GM12878 (cell line): ENCODE data around the gene KRTAP10-11. TPM values are rescaled to one million over a fixed set of nuclear protein-coding genes. Genes with fewer than 3 reads are reported as not detected.

Experiments
- ATAC-seq: fragments of 200-7000 bp; cut with Tn5 transposase; 3 replicates; pipeline ENCODE4 v1.9.1; 2020; ENCODE audit warnings: mild to moderate bottlenecking, moderate library complexity
- BruUV-seq: library from RNA; stranded (reverse); fragments of 400-500 nt; replicated peaks from 2 replicates; lab custom pipeline; 2021; lab: Mats Ljungman, UMichigan
- CTCF ChIA-PET: fragments of 300-600 bp; sonication (Branson Sonifier 250); formaldehyde crosslinking; extraction: SDS; loops from one replicate; lab custom pipeline; 2021; ENCODE audit warnings: inconsistent platforms; lab: Yijun Ruan, JAX
- POLR2A ChIA-PET: fragments of 350-600 bp; formaldehyde crosslinking; extraction: SDS; loops from one replicate; lab custom pipeline; 2021; ENCODE audit warnings: inconsistent platforms; lab: Charles Lee
- RAD21 ChIA-PET: fragments of 300-600 bp; sonication (Branson Sonifier 250); formaldehyde crosslinking; loops from one replicate; lab custom pipeline; 2023; ENCODE audit warnings: antibody characterized with exemption; ENCODE audit not compliant: unreplicated experiment; lab: Charles Lee
- SMC1A ChIA-PET: fragments of 300-600 bp; sonication (Branson Sonifier 250); formaldehyde crosslinking; loops from one replicate; lab custom pipeline; 2023; ENCODE audit not compliant: unreplicated experiment, uncharacterized antibody; lab: Charles Lee
- DNase-seq: peaks from one replicate; pipeline ENCODE4 v3.0.0-alpha.2; 2011; ENCODE audit warnings: low read depth, low spot score
- FAIRE-seq: peaks from 3 replicates; lab custom pipeline; 2011; peaks lifted over from hg19 to GRCh38; lab: Jason Lieb, UNC
- H2AFZ ChIP-seq: 2 replicates; pipeline ENCODE4 v1.6.0; 2011; ENCODE audit warnings: low read depth, low read length, control low read depth; ENCODE audit not compliant: control insufficient read depth
- H3K27ac ChIP-seq: 2 replicates; pipeline ENCODE4 v1.5.1; 2011; ENCODE audit warnings: control low read depth; ENCODE audit not compliant: control insufficient read depth, insufficient read depth
- H3K27me3 ChIP-seq, 2 experiments: replicated peaks in 1 of 2; 2 replicates each; pipeline versions ENCODE4 v1.6.0 to v1.6.1; 2011; ENCODE audit warnings: low read length in 1 of 2; ENCODE audit not compliant: control insufficient read depth in 2 of 2, insufficient read depth in 2 of 2
- H3K36me3 ChIP-seq, 2 experiments: 2 replicates each; pipeline ENCODE4 v1.5.1; 2011; ENCODE audit warnings: low read length in 1 of 2; ENCODE audit not compliant: control insufficient read depth in 2 of 2, insufficient read depth in 2 of 2
- H3K4me1 ChIP-seq: 2 replicates; pipeline ENCODE4 v1.6.1; 2011; ENCODE audit warnings: mild to moderate bottlenecking, low read length, moderate library complexity, mixed read lengths; ENCODE audit not compliant: control insufficient read depth, insufficient read depth
- H3K4me2 ChIP-seq: 2 replicates; pipeline ENCODE4 v1.6.0; 2011; ENCODE audit warnings: control low read depth; ENCODE audit not compliant: control insufficient read depth, insufficient read depth
- H3K4me3 ChIP-seq: fragments of 200-600 bp; sonication (generic); 2 replicates; pipeline ENCODE4 v1.5.1; 2016
- H3K79me2 ChIP-seq: 2 replicates; pipeline ENCODE4 v1.6.0; 2011; ENCODE audit warnings: low read length; ENCODE audit not compliant: control insufficient read depth, insufficient read depth
- H3K9ac ChIP-seq: 2 replicates; pipeline ENCODE4 v1.8.0; 2011; ENCODE audit warnings: low read length, control low read depth, mixed read lengths; ENCODE audit not compliant: control insufficient read depth, insufficient read depth
- H3K9me3 ChIP-seq: replicated peaks from 3 replicates; pipeline ENCODE4 v1.5.1; 2011; ENCODE audit warnings: mild to moderate bottlenecking, low read length; ENCODE audit not compliant: control insufficient read depth, insufficient read depth
- H4K20me1 ChIP-seq: 2 replicates; pipeline ENCODE4 v1.6.0; 2011; ENCODE audit not compliant: control insufficient read depth, insufficient read depth
- BACH1 ChIP-seq: fragments of 450-650 bp; IDR thresholded peaks from 2 replicates; pipeline ENCODE4 v1.6.1; 2017; ENCODE audit warnings: mild to moderate bottlenecking, borderline replicate concordance
- BMI1 ChIP-seq: fragments of 450-650 bp; IDR thresholded peaks from 2 replicates; pipeline ENCODE4 v1.6.1; 2016; ENCODE audit warnings: mild to moderate bottlenecking, moderate library complexity, borderline replicate concordance
- EZH2 ChIP-seq: IDR thresholded peaks from 2 replicates; pipeline ENCODE4 v1.6.1; 2012; ENCODE audit warnings: low read depth, mild to moderate bottlenecking, control low read depth, inconsistent platforms, low read length, borderline replicate concordance; ENCODE audit not compliant: control insufficient read depth
- IKZF1 ChIP-seq: fragments of 450-650 bp; conservative IDR thresholded peaks from 2 replicates; pipeline ENCODE4 v1.6.1; 2017; ENCODE audit warnings: antibody characterized with exemption, mild to moderate bottlenecking
- IRF3 ChIP-seq: fragments of 450-650 bp; IDR thresholded peaks from 2 replicates; pipeline ENCODE4 v1.6.1; 2014; ENCODE audit warnings: mild to moderate bottlenecking
- MTA2 ChIP-seq: fragments of 450-650 bp; IDR thresholded peaks from 2 replicates; pipeline ENCODE4 v1.6.1; 2016; ENCODE audit warnings: low read depth, mild to moderate bottlenecking, moderate library complexity
- RAD21 ChIP-seq: IDR thresholded peaks from 2 replicates; pipeline ENCODE4 v1.6.1; 2011; ENCODE audit warnings: mild to moderate bottlenecking, low read depth, low read length, moderate library complexity; ENCODE audit not compliant: insufficient read depth
- RUNX3 ChIP-seq: IDR thresholded peaks from 2 replicates; pipeline ENCODE4 v1.6.1; 2012; ENCODE audit warnings: low read length, inconsistent platforms
- STAT1 ChIP-seq: fragments of 450-650 bp; conservative IDR thresholded peaks from 2 replicates; pipeline ENCODE4 v1.6.1; 2014; ENCODE audit warnings: antibody characterized with exemption, mild to moderate bottlenecking
- WRNIP1 ChIP-seq: IDR thresholded peaks from 2 replicates; pipeline ENCODE4 v1.6.1; 2011; ENCODE audit warnings: low read depth, low read length, improper control_type of control experiment, borderline replicate concordance
- WGBS: methylation state at CpG from one replicate; pipeline ENCODE4 v1.1.6; 2016; ENCODE audit warnings: low lambda C conversion rate; ENCODE audit not compliant: insufficient replicate concordance, insufficient coverage; ENCODE audit errors: missing lambda C conversion rate; 5-methylcytosine and 5-hydroxymethylcytosine counted together
- in situ Hi-C: fragments of 300-500 bp; cut with MboI; formaldehyde crosslinking; loops from 9 replicates; pipeline ENCODE4 v1.14.3; 2018; ENCODE audit warnings: mixed read lengths
- intact Hi-C: fragments of 100-400 bp; cut with micrococcal nuclease; formaldehyde crosslinking; loops from one replicate; pipeline ENCODE4 v1.14.2; 2022; ENCODE audit not compliant: unreplicated experiment
- polyA plus RNA-seq, 11 experiments: library from polyadenylated mRNA; depleted of rRNA in 4 of 11; unstranded in 6 of 11; stranded (reverse) in 5 of 11; fragments of >200 nt; fragmentation: Nextera tagmentation in 4 of 11; fragmentation: Illumina TruSeq in 1 of 11; extraction: Ambion mirVana in 4 of 11; extraction: Trizol in 1 of 11; gene quantifications; 1 replicate in 1 of 11; 2 replicates in 10 of 11; pipeline versions ENCODE4 v1.2.1 to v1.2.3, GENCODE V29; 2011 to 2016; ENCODE audit warnings: inconsistent platforms in 2 of 11, missing spikeins in 2 of 11, low read depth in 1 of 11
- total RNA-seq, 4 experiments: library from RNA; depleted of rRNA in 3 of 4; stranded (reverse); fragments of >200 nt in 3 of 4; fragmentation: Illumina TruSeq in 1 of 4; extraction: Trizol in 1 of 4; gene quantifications; 2 replicates each; pipeline versions ENCODE4 v1.2.1 to v1.2.3, GENCODE V29; 2013 to 2021
- TF ChIP-seq, protein P1 (sequence below): IDR thresholded peaks from 2 replicates; pipeline ENCODE4 v1.6.1; 2011; ENCODE audit warnings: mild to moderate bottlenecking, low read depth, low read length, moderate library complexity; ENCODE audit not compliant: insufficient replicate concordance

KRTAP10-11 gene
- total and polyA plus RNA-seq, 10 of the 15 experiments (the other 5 are each of a cell fraction or from before 2014, with no cell fraction given), result not detected

DNA sequence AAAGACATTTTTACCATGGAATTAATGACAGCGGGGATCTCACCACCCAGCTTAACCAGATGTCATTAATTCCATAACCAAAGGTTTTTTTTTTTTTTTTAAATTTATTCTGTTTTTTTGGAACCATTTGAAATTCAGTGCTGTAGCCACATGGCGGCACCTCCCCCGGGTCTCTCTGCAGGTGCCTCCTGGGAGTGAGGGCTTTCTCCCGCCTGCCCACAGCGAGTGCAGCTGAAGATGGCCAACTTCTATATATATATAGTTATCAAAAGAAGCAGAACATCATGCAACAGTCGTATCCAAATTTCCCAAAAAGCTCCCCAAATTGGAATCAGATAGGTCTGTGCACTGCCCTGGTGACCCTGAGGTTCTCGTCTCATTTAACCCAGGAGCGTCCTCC, 30.7 kb upstream of the KRTAP10-11 start:
- Histone ChIP-seq H3K79me2 (no peaks in the 10 kb centered on the region), H3K27me3 (no peaks in the 10 kb centered on the region), H3K4me1 (no peaks in the 10 kb centered on the region), H3K4me3 (no peak overlapping the region), H2AFZ (no peak overlapping the region), H3K36me3 (no peaks in the 10 kb centered on the region), H4K20me1 (no peaks in the 10 kb centered on the region), H3K27ac (no peak overlapping the region), H3K9ac (no peak overlapping the region), H3K9me3 (peaks cover 2% of the 10 kb centered on the region; the same call in 1 of the 3 replicates), H3K4me2 (no peak overlapping the region)
- in situ Hi-C loops (no loop called here), intact Hi-C loops (no loop called here)
- CTCF ChIA-PET, result interaction anchor here (0.6 kb wide), 1 partner anchor 215 kb away, joined by 4 read pairs; no protein-coding TSS in a partner anchor
- POLR2A ChIA-PET, result no interaction called here
- ATAC-seq, result no peak
- no peak for DNase-seq
- WGBS, result 13% methylated on average over 8 of the region's 8 CpGs
- RAD21 ChIA-PET, result no interaction called here
- no TSS peak for BruUV-seq
- no peak for TF ChIP-seq RUNX3
- FAIRE-seq, result no peak
- SMC1A ChIA-PET, result interaction anchor here (0.8 kb wide), 1 partner anchor 8 kb away, joined by 3 read pairs; no protein-coding TSS in a partner anchor

GRCh38 chr21:44615911-44616590, 30.2 kb upstream of the KRTAP10-11 start:
- 38% methylated on average over 17 of the region's 17 CpGs for WGBS
- TF ChIP-seq, protein P1, sequence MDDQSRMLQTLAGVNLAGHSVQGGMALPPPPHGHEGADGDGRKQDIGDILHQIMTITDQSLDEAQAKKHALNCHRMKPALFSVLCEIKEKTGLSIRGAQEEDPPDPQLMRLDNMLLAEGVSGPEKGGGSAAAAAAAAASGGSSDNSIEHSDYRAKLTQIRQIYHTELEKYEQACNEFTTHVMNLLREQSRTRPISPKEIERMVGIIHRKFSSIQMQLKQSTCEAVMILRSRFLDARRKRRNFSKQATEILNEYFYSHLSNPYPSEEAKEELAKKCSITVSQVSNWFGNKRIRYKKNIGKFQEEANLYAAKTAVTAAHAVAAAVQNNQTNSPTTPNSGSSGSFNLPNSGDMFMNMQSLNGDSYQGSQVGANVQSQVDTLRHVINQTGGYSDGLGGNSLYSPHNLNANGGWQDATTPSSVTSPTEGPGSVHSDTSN, result no peak
- TF ChIP-seq BMI1 (no peak), WRNIP1 (no peak), IRF3 (no peak), EZH2 (no peak), STAT1 (no peak), RAD21 (no peak), MTA2 (no peak), IKZF1 (no peak), BACH1 (no peak)

More at GRCh38 chr21:44615911-44616590, 30.2 kb upstream of the KRTAP10-11 start:
- intact Hi-C loops (no loop called here), in situ Hi-C loops (no loop called here)
- POLR2A ChIA-PET, result no interaction called here
- no peak overlapping the region for H2AFZ ChIP-seq
- no peak overlapping the region for H3K4me3 ChIP-seq
- CTCF ChIA-PET, result no interaction called here
- H3K4me2 ChIP-seq, result no peak overlapping the region
- no peak overlapping the region for H3K9ac ChIP-seq
- SMC1A ChIA-PET, result interaction anchor here (0.8 kb wide), 1 partner anchor 8 kb away, joined by 3 read pairs; no protein-coding TSS in a partner anchor
- peaks cover 2% of the 10 kb centered on the region; the same call in 1 of the 3 replicates for H3K9me3 ChIP-seq
- RAD21 ChIA-PET, result no interaction called here
- DNase-seq, result no peak
- FAIRE-seq, result no peak
- H3K27me3 ChIP-seq, result no peaks in the 10 kb centered on the region
- H3K27ac ChIP-seq, result no peak overlapping the region
- no peaks in the 10 kb centered on the region for H3K79me2 ChIP-seq
- no peaks in the 10 kb centered on the region for H3K36me3 ChIP-seq
- BruUV-seq, result no TSS peak
- H4K20me1 ChIP-seq, result no peaks in the 10 kb centered on the region
- ATAC-seq, result no peak
- no peaks in the 10 kb centered on the region for H3K4me1 ChIP-seq
